Right hindlimb (tissue), 1 donor: ENCODE data around the gene GALNT12.

Experiments used
- DNase-seq: peaks from one replicate; pipeline ENCODE4 v3.0.0-alpha.2; 2018

The GALNT12 gene

DNA sequence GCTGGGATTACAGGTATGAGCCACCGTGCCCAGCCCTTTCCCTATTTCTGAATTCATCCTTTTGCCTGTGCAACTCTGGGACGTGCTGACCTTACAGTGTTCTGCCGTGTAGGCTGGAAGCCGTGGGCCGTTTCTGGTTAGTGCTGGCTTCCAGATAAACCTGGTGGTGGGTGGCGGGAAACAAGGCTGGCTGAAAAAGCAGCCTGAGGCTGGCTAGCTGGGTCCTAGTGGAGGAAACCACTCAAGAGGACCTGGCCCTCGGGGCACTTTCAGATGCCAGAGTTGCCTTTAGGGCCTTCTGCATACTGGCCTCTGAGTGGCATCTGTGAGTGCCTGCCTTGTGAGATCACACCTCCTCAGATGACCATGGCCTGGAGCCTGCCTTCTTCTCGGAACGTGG lies 26.9 kb downstream of the GALNT12 start:
- DNase-seq = no peak

GRCh38 chr9:98836206-98836605 lies 28.7 kb downstream of the GALNT12 start:
- DNase-seq = no peak

DNA sequence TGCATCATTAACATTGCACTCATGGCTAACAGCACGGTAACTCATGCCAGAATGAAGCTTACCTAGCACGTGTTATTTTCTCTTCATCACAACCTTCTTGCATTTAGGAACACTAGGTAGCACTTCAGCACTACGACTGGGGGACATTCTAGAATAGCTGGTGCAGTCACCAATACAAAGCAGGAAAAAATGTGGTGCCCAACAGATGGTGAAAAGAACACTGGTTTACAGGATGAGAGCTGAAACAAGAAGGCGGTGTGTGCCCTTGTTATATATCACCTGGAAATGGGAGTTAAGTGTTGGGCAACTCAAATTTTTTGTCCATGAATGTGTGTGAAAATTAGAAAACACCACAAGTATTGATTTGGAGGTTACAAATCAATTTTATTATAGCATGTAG lies 30.0 kb downstream of the GALNT12 start:
- no peak for DNase-seq

- DNase-seq = no peak
Measured at GRCh38 chr9:98838155-98838867, 30.8 kb downstream of the GALNT12 start.

GRCh38 chr9:98838868-98839565 lies 31.5 kb downstream of the GALNT12 start:
- no peak for DNase-seq

GRCh38 chr9:98839724-98840123 lies 32.3 kb downstream of the GALNT12 start:
- DNase-seq = no peak

GRCh38 chr9:98842510-98842909 lies 35.0 kb downstream of the GALNT12 start:
- no peak for DNase-seq

GRCh38 chr9:98846081-98846480 lies 38.6 kb downstream of the GALNT12 start:
- DNase-seq = no peak

GRCh38 chr9:98846879-98847278 lies 39.4 kb downstream of the GALNT12 start:
- no peak for DNase-seq

DNA sequence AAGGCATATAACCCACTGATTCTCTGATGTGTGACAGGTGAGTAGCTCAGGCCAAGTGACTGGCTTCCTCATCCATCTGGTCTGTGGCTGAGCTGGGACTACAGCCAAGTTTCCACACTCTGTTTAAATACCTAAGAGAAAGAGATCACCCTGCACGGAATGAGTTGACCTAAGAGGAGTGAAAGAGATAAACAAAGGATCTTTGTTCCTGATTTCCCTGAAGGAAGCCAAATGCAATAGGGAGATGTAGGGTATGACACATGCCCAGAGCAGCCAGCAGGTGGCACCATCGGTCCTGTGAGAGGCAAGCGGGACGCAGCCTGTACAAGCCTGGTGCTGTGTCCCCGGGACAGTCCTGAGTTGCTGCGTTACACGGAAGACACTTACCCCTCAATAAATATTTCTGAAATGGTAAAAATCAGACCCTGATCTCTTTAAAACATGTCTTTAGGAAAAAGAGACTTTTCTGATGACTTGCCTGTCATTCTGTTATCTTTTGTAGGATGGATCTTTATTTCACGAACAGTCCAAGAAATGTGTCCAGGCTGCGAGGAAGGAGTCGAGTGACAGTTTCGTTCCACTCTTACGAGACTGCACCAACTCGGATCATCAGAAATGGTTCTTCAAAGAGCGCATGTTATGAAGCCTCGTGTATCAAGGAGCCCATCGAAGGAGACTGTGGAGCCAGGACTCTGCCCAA lies 41.1 kb downstream of the GALNT12 start:
- peak; percentile 88 for DNase-seq

- no peak for DNase-seq
Measured at GRCh38 chr9:98849563-98849962, 42.1 kb downstream of the GALNT12 start.

- no peak for DNase-seq
Measured at GRCh38 chr9:98850851-98851729, 43.6 kb downstream of the GALNT12 start.

GRCh38 chr9:98851730-98852459 lies 44.4 kb downstream of the GALNT12 start:
- no peak for DNase-seq

DNA sequence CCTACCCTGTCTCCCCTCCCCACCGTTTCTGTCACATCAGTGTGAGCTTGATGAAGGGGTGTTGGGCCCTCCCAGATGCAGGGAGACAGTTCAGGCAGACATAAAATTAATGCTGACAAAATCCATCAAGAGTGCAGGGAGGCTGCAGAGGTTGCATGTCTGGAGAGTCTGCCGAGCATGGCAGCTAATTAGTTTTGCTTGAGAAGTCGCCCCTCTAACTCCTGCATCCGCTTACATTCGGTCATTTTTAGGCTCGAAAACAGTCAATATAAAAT lies 44.9 kb downstream of the GALNT12 start:
- DNase-seq = no peak

DNA sequence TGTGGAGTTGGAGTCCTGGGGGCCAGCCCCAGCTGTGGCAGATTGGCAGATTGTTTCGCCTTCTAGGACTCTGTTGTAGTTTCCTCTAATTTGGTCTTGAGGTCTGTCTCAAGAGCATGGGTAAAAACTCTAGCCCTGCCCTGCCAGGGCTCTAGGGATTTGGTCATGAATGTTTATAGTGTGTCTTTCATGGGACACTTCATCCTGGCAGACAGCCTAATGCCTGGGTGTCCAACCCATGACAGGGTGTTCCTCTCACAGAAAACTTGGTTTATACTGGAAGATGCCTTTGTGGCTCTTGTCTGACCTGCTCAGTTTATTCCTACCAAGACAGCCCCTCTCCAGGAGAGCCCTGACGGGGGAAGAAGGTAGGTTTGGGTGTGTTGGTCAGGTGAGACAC lies 45.5 kb downstream of the GALNT12 start:
- DNase-seq = no peak

DNA sequence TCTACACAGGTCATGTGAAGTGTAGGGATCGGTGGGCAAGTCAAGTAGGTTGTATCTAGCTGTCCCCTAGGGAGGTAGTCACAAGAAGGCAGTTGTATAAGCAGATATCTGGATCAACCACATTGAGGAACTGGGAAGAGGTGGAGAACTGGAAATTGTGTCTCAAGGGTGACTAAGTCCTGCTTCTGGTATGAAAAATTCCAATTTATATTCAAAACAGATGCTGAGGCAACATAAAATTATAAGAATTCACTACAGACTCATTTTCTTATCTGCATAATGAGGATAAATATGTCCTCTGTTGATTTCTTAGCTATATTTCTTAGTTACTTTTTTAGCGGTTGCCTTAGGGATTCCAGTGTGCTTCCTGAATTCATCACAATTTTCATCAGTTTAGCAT lies 46.8 kb downstream of the GALNT12 start:
- DNase-seq = no peak

- no peak for DNase-seq
Measured at GRCh38 chr9:98855592-98855991, 48.1 kb downstream of the GALNT12 start.

GRCh38 chr9:98856982-98857381 lies 49.5 kb downstream of the GALNT12 start:
- DNase-seq = no peak

DNA sequence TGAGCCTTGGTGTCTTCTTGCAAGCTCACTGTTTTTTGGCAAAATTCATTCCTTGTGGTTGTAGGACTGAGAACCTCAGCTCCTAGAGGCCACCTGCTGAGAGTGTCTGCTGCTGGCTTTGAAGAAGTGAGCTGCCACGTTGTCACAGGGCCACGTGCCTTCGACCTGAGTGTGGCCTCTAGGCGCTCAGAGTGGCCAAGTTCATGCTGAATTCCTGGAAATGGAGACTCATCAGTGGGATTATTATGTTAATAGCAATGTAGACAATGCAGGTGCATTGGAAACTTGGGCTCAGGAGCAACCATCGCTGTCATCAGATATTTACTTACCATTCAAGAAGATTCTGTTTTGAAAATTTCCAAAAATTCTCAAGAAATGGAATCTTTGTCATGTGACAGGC lies 52.5 kb downstream of the GALNT12 start:
- DNase-seq = no peak

DNA sequence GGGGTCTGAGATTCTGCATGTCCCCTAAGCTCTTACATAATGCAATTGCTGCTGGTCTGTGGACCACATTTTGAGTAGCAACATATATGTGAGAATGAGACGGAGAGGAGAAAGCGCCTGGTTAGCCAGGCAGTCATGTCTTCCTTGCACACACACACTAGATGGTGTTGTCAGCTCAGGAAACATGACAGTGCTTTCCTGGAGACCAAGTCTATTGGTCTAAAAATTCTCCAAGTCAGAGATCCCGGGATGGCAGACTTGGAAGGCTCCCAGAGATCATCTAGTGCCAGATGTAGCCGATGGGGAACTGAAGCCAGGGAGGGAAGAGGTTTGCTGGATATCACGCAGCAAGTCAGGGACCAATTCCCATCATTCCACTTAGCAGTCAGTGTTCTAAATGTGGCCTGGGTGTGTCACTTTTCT lies 53.4 kb downstream of the GALNT12 start:
- DNase-seq = peak; percentile 89

DNA sequence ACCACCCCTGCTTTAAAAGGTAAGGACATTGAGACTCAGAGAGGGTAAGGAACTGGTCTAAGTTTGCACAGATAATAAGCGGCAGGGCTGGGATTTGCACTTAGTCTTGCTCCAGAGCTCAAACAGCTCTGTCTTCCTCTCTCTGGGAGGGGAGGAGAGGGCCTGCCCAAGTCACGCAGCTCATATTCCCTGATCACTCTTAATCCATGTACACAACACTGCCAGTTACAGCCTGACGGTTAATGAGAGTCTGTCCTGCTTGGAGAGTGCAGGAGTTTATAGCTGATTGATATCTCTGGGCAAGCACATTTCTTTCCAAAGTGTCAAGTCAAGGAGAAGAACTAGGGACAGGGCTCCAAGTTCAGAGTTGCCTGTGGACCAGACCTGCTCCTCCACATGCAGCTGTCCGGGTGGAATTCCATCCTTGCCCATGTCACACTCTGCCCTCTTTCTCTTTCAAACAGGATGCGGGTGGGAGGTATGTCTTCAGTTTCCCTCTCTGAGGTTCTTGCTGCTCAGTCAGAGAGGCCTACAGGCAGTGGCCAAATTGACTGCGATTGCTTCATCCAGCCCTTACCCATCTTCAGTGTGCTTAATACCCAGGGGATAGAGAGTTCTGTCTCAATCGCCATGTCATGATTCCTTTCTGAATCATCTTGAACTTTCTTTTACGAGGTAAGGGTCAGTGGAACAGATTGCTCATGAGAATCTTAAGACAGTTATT lies 54.5 kb downstream of the GALNT12 start:
- no peak for DNase-seq

- no peak for DNase-seq
Measured at GRCh38 chr9:98862936-98863335, 55.5 kb downstream of the GALNT12 start.
